Transverse colon (tissue), 4 donors: ENCODE results near the gene STXBP5L. TPM values are rescaled to one million over a fixed set of nuclear protein-coding genes. Genes with fewer than 3 reads are reported as not detected.

Source experiments
- DNase-seq: peaks from one replicate; pipeline ENCODE4 v3.0.0-alpha.2; 2019
- H3K27ac ChIP-seq, 4 donors: fragments of 200-600 bp; sonication (generic); 2 replicates each; pipeline ENCODE4 v1.5.1; 2016 to 2018; ENCODE audit warnings: inconsistent platforms in 4 of 4
- H3K27me3 ChIP-seq: fragments of 200-600 bp; sonication (generic); 2 replicates; pipeline ENCODE4 v1.5.1; 2017; ENCODE audit warnings: inconsistent platforms
- H3K36me3 ChIP-seq, 4 donors: fragments of 200-600 bp; sonication (generic); 2 replicates each; pipeline ENCODE4 v1.5.1; 2017 to 2019; ENCODE audit warnings: inconsistent platforms in 4 of 4
- H3K4me1 ChIP-seq, 4 donors: fragments of 200-600 bp; sonication (generic); 2 replicates each; pipeline ENCODE4 v1.5.1; 2017 to 2020; ENCODE audit warnings: inconsistent platforms in 4 of 4
- H3K4me3 ChIP-seq, 4 donors: fragments of 200-600 bp; sonication (generic); 1 replicate in 1 of 4; 2 replicates in 3 of 4; pipeline versions ENCODE4 v1.5.1 to v1.6.1; 2017 to 2019; ENCODE audit warnings: inconsistent platforms in 4 of 4
- H3K9me3 ChIP-seq, 2 donors: fragments of 200-600 bp; sonication (generic); 2 replicates each; pipeline ENCODE4 v1.5.1; 2017 to 2019; ENCODE audit warnings: inconsistent platforms in 2 of 2
- EP300 ChIP-seq: sonication (generic); formaldehyde crosslinking; IDR thresholded peaks from one replicate; pipeline ENCODE4 v1.6.1; 2017; ENCODE audit warnings: antibody characterized with exemption, low read depth
- POLR2A ChIP-seq: fragments of 450-650 bp; IDR thresholded peaks from one replicate; pipeline ENCODE4 v1.6.1; 2016; ENCODE audit warnings: antibody characterized with exemption, mild to moderate bottlenecking, moderate library complexity
- POLR2AphosphoS5 ChIP-seq, 3 donors: sonication (generic); formaldehyde crosslinking; IDR thresholded peaks; one replicate each; pipeline ENCODE4 v1.6.1; 2016; ENCODE audit warnings: antibody characterized with exemption in 3 of 3
- WGBS, 2 donors: methylation state at CpG; one replicate each; pipeline ENCODE4 v1.1.5; 2018; ENCODE audit warnings: low coverage in 1 of 2; 5-methylcytosine and 5-hydroxymethylcytosine counted together
- in situ Hi-C, 4 donors: fragments of 200-750 bp; cut with MboI; loops; one replicate each; pipeline versions ENCODE4 v1.15.0 to v1.15.1; 2017; ENCODE audit warnings: low sequenced_read_pairs in 3 of 4, low pct_ligation_motif_present in 1 of 4, low pct_unique_long_range_greater_than_20kb in 1 of 4
- intact Hi-C: fragments of 100-400 bp; cut with DNase I; formaldehyde crosslinking; loops from one replicate; pipeline ENCODE4 v1.15.1; 2023; ENCODE audit warnings: low total_unique reads
- total RNA-seq, 4 donors: library from RNA; depleted of rRNA; stranded (reverse); fragments of >200 nt; gene quantifications; one replicate each; pipeline ENCODE4 v1.1.0, GENCODE V29; 2016
- TF ChIP-seq, protein P1 (sequence below), 5 experiments: fragments of 200-600 bp in 3 of 5; fragments of 450-650 bp in 2 of 5; sonication (generic) in 3 of 5; IDR thresholded peaks; 1 replicate in 2 of 5; 2 replicates in 3 of 5; pipeline ENCODE4 v1.5.1; 2016 to 2017; ENCODE audit warnings: antibody characterized with exemption in 5 of 5, inconsistent platforms in 3 of 5, mild to moderate bottlenecking in 2 of 5, moderate library complexity in 1 of 5

Gene STXBP5L
- total RNA-seq, 4 donors from 2014 or later = 0.40 to 9.4 (median 1.3) TPM

DNA sequence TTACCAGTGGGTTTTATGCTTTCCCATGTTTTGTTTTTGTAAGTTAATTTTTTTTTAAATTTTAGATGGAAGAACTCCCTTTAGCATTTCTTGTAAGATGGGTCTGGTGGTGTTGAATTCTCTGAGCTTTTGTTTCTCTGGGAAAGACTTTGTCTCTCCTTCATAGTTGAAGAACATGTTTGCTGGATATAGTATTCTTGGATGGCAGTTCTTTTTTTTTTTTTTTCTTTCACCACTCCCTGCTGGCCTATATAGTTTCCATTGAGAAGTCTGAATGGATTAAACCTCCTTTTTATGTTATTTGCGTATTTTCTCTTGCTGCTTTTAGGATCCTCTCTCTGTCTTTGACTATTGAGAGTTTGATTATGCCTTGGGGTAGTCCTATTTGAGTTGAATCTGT lies 18.1 kb downstream of the STXBP5L start:
- intact Hi-C loops = no loop called here
- H3K27me3 ChIP-seq = no peaks in the 10 kb centered on the region
- in situ Hi-C loops = no loop called here
- no peaks in the 10 kb centered on the region for H3K36me3 ChIP-seq
- peaks cover 7 to 10% of the 10 kb centered on the region in 2 donors for H3K9me3 ChIP-seq
- TF ChIP-seq EP300 (no peak), POLR2AphosphoS5 (IDR thresholded peaks at IDR 0.05) (no peak), POLR2A (no peak)
- TF ChIP-seq, protein P1, sequence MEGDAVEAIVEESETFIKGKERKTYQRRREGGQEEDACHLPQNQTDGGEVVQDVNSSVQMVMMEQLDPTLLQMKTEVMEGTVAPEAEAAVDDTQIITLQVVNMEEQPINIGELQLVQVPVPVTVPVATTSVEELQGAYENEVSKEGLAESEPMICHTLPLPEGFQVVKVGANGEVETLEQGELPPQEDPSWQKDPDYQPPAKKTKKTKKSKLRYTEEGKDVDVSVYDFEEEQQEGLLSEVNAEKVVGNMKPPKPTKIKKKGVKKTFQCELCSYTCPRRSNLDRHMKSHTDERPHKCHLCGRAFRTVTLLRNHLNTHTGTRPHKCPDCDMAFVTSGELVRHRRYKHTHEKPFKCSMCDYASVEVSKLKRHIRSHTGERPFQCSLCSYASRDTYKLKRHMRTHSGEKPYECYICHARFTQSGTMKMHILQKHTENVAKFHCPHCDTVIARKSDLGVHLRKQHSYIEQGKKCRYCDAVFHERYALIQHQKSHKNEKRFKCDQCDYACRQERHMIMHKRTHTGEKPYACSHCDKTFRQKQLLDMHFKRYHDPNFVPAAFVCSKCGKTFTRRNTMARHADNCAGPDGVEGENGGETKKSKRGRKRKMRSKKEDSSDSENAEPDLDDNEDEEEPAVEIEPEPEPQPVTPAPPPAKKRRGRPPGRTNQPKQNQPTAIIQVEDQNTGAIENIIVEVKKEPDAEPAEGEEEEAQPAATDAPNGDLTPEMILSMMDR (IDR thresholded peaks at IDR 0.05) = no peak
- DNase-seq = no peak
- H3K4me3 ChIP-seq = no peak overlapping the region
- WGBS, 2 donors = 71 to 76% methylated on average over 1 of the region's 1 CpG
- no peaks in the 10 kb centered on the region for H3K4me1 ChIP-seq
- no peak overlapping the region for H3K27ac ChIP-seq

DNA sequence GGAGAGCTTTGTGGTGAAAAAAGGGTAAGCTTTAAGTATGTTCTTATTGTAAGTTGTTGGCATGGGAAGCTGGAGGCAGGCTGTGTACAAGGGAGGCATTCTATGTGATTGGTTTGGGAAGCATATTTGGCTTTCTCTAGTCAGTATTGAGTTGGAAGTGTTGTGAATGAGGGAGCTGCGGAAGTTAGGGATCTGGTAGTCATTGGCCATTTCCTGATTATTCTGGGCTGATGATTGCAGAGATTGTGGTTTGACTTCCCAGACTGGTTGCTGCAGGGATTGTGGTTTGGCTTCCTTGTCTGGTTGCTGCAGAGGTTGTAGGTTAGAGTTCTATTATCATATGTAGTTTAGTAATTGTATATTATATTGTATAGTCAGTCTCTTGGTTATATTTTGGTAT lies 21.0 kb downstream of the STXBP5L start:
- WGBS, 2 donors = 61 to 71% methylated on average over 1 of the region's 1 CpG
- in situ Hi-C loops = no loop called here

DNA sequence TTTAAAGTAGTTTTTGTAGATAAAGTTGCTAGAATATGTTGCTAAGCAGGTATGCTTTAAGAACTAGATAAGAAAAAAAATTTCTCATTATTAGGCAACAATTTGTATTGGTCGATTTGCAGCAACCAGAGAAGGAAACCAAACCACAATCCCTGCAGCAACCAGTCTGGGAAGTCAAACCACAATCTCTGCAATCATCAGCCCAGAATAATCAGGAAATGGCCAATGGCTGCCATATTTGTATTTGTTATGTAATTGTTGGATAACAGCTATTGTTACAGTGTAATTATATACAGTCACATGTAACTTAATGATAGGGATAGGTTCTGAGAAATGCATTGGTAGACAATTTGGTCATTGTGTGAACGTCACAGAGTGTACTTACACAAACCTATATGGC lies 23.6 kb downstream of the STXBP5L start:
- TF ChIP-seq EP300 (no peak), POLR2A (no peak), POLR2AphosphoS5 (IDR thresholded peaks at IDR 0.05) (no peak)
- TF ChIP-seq, protein P1 (IDR thresholded peaks at IDR 0.05) = no peak
- H3K27me3 ChIP-seq = no peaks in the 10 kb centered on the region
- 59 to 70% methylated on average over 2 of the region's 2 CpGs for WGBS, 2 donors
- H3K4me1 ChIP-seq = no peaks in the 10 kb centered on the region
- H3K4me3 ChIP-seq = no peak overlapping the region
- H3K9me3 ChIP-seq = peaks cover under 1 to 7% of the 10 kb centered on the region in 2 donors
- no peak overlapping the region for H3K27ac ChIP-seq
- intact Hi-C loops = no loop called here
- H3K36me3 ChIP-seq = no peaks in the 10 kb centered on the region
- DNase-seq = no peak
- in situ Hi-C loops = no loop called here

More for the DNA sequence above, 21.0 kb downstream of the STXBP5L start:
- no peak for DNase-seq
- Histone ChIP-seq H3K27me3 (no peaks in the 10 kb centered on the region), H3K4me3 (no peak overlapping the region), H3K9me3 (peaks cover 7 to 10% of the 10 kb centered on the region in 2 donors), H3K27ac (no peak overlapping the region), H3K36me3 (no peaks in the 10 kb centered on the region), H3K4me1 (no peaks in the 10 kb centered on the region)
- intact Hi-C loops = no loop called here
- TF ChIP-seq POLR2A (no peak), EP300 (no peak), POLR2AphosphoS5 (IDR thresholded peaks at IDR 0.05) (no peak)
- TF ChIP-seq, protein P1 (IDR thresholded peaks at IDR 0.05) = no peak

DNA sequence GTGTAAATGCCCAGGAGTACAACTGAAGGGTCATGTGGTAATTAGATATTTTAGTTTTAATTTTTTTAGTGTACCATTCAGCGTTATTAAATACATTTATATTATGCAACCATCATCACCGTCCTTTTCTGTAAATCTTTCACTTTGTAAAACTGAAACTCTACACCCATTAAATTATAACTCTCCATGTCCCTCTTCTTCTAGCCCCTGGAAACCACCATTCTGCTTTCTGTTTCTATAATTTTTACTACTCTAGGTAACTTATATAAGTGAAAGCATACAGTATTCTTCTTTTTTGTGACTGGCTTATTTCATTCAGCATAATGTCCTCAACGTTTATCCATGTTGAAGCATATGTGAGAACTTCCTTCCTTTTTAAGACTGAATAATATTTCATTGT lies 48.1 kb downstream of the STXBP5L start:
- no peaks in the 10 kb centered on the region for H3K36me3 ChIP-seq

More for the DNA sequence above, 48.1 kb downstream of the STXBP5L start:
- in situ Hi-C loops = no loop called here
- intact Hi-C loops = no loop called here
- Histone ChIP-seq H3K4me3 (no peak overlapping the region), H3K9me3 (no peaks in the 10 kb centered on the region), H3K27ac (no peak overlapping the region), H3K27me3 (no peaks in the 10 kb centered on the region), H3K4me1 (no peaks in the 10 kb centered on the region)
- WGBS, 2 donors = 75 to 80% methylated on average over 3 of the region's 3 CpGs
- DNase-seq = no peak
- no peak for TF ChIP-seq EP300
- no peak for TF ChIP-seq POLR2A
- TF ChIP-seq, protein P1 (IDR thresholded peaks at IDR 0.05) = no peak
- TF ChIP-seq POLR2AphosphoS5 (IDR thresholded peaks at IDR 0.05) = no peak
